ENCODE results near the gene UQCR11.

UQCR11 gene

GRCh38 chr19:1563251-1563650 lies 42.0 kb downstream of the UQCR11 start:
- DNase-seq, result no peak

- no peak for DNase-seq
Observed at GRCh38 chr19:1561236-1561842, 43.9 kb downstream of the UQCR11 start.

- no peak for DNase-seq
Observed at GRCh38 chr19:1560286-1560882, 44.9 kb downstream of the UQCR11 start.

- DNase-seq, result no peak
Observed at GRCh38 chr19:1558552-1558951, 46.7 kb downstream of the UQCR11 start.

- DNase-seq, result no peak
Observed at GRCh38 chr19:1556390-1557070, 48.7 kb downstream of the UQCR11 start.

- DNase-seq, result no peak
Observed at GRCh38 chr19:1555487-1556389, 49.5 kb downstream of the UQCR11 start.

- no peak for DNase-seq
Observed at GRCh38 chr19:1554968-1555367, 50.3 kb downstream of the UQCR11 start.

GRCh38 chr19:1553415-1553814 lies 51.8 kb downstream of the UQCR11 start:
- DNase-seq, result no peak

GRCh38 chr19:1551068-1552040 lies 53.9 kb downstream of the UQCR11 start:
- no peak for DNase-seq

- no peak for DNase-seq
Observed at GRCh38 chr19:1549332-1549945, 55.8 kb downstream of the UQCR11 start.

Measured in right forelimb (tissue), 1 donor.